SJSA1 (cell line): ENCODE data around the gene DAPK3. TPM values are rescaled to one million over a fixed set of nuclear protein-coding genes. Genes with fewer than 3 reads are reported as not detected.
"Not testable (repeated sequence)": the region's sequence is repeated elsewhere in the genome, so short reads cannot be mapped to it uniquely, and the experiment has no call there.

Source experiments
- DNase-seq, 2 experiments: peaks; one replicate each; pipeline ENCODE4 v3.0.0-alpha.2; 2015 to 2020; ENCODE audit warnings: low spot score in 2 of 2, low read depth in 1 of 2
- H3K27ac ChIP-seq: fragments of 250-450 bp; sonication (Bioruptor Pico); 2 replicates; pipeline ENCODE4 v1.5.1; 2020; ENCODE audit warnings: mild to moderate bottlenecking, moderate library complexity
- H3K27me3 ChIP-seq: fragments of 250-450 bp; sonication (Bioruptor Pico); replicated peaks from 2 replicates; pipeline ENCODE4 v1.5.1; 2020; ENCODE audit warnings: mild to moderate bottlenecking, moderate library complexity
- H3K36me3 ChIP-seq: fragments of 250-450 bp; sonication (Bioruptor Pico); 2 replicates; pipeline ENCODE4 v1.5.1; 2020; ENCODE audit warnings: mild to moderate bottlenecking
- H3K4me1 ChIP-seq: fragments of 250-450 bp; sonication (Bioruptor Pico); replicated peaks from 2 replicates; pipeline ENCODE4 v1.6.1; 2021; ENCODE audit warnings: mild to moderate bottlenecking
- H3K4me3 ChIP-seq: fragments of 250-450 bp; sonication (Bioruptor Pico); 2 replicates; pipeline ENCODE4 v1.5.1; 2020; ENCODE audit warnings: mild to moderate bottlenecking
- H3K9me3 ChIP-seq: fragments of 250-450 bp; sonication (Bioruptor Pico); replicated peaks from 2 replicates; pipeline ENCODE4 v1.5.1; 2020; ENCODE audit warnings: mild to moderate bottlenecking
- total RNA-seq: library from RNA; depleted of rRNA; stranded (reverse); fragments of >200 nt; shearing (Covaris generic); gene quantifications from 2 replicates; pipeline ENCODE4 v1.2.3, GENCODE V29; 2014

Gene DAPK3
- total RNA-seq, 1 experiment from 2014 or later = 202 TPM

DNA sequence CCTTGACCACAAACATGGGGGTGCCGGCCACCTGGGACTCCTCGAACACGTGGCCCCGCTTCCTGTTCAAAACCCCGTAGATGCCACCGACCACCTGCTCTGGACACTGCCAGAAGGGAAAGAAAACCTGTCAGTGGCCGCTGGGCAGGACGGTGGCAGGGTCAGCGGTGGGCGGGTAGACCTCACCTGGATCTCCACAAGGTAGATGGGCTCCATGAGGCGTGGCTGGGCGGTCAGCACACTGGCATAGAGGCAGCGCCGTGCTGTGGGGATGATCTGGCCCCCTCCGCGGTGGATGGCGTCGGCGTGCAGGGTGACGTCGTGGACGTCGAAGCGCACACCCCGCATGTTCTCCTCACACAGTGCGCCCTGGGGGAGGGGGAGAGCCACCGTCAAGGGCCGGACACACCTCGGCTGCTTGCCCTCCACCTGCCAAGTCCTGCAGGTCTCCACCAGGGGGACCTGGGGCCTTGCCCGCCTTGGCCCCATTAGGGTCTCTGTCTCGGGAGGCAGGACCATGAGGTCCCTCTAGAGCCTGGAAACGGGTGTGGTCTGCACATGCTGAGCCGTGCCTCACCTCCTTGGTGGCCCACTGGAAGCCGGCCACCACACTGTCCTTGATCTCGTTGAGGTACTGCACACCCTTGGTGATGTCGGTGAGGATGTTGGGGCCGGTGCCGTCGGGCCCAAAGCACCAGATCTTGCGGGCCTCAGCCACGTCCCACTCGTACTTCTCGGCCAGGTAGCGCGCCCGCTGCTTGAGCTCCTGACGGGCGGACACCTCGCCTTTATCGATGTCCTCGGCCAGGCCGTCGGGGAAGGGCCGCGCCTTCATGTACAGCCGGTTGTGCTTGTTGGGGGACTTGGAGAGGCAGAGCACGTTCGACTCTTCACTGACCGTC lies 6.6 kb upstream of the DAPK3 start:
- Histone ChIP-seq H3K27me3 (no peaks in the 10 kb centered on the region), H3K9me3 (no peaks in the 10 kb centered on the region), H3K27ac (no peak overlapping the region), H3K4me3 (no peak overlapping the region), H3K36me3 (peaks cover 78% of the 10 kb centered on the region), H3K4me1 (no peaks in the 10 kb centered on the region; the same call in 1 of the 2 replicates)
- DNase-seq = no peak

- H3K9me3 ChIP-seq = no peaks in the 10 kb centered on the region
- no peaks in the 10 kb centered on the region for H3K27me3 ChIP-seq
- H3K27ac ChIP-seq = no peak overlapping the region
- H3K4me1 ChIP-seq = no peaks in the 10 kb centered on the region
- no peak for DNase-seq
- peaks cover 74% of the 10 kb centered on the region for H3K36me3 ChIP-seq
- H3K4me3 ChIP-seq = no peak overlapping the region
These were observed 5.8 kb upstream of the DAPK3 start for GRCh38 chr19:3976495-3977241.

- no peak overlapping the region for H3K27ac ChIP-seq
- H3K27me3 ChIP-seq = no peaks in the 10 kb centered on the region
- peaks cover 67% of the 10 kb centered on the region for H3K36me3 ChIP-seq
- H3K4me1 ChIP-seq = no peaks in the 10 kb centered on the region
- no peak overlapping the region for H3K4me3 ChIP-seq
- no peak for DNase-seq
- H3K9me3 ChIP-seq = peaks cover 2% of the 10 kb centered on the region; the same call in 1 of the 2 replicates
These were observed 4.8 kb upstream of the DAPK3 start for GRCh38 chr19:3975637-3976087.

DNA sequence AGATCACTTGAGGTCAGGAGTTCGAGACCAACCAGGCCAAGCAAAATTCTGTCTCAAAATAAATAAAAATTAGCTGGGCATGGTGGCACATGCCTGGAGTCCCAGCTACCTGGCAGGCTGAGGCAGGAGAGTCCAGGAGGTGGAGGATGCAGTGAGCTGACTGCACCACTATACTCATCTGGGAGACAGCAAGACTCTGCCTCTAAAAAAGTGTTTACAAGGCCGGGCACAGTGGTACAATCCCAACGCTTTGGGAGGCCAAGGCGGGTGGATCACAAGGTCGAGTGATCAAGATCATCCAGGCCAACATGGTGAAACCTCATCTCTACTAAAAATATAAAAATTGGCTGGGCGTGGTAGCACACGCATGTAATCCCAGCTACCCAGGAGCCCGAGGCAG lies 4.2 kb upstream of the DAPK3 start:
- Histone ChIP-seq H3K4me1 (no peaks in the 10 kb centered on the region), H3K4me3 (no peak overlapping the region), H3K27me3 (no peaks in the 10 kb centered on the region), H3K36me3 (peaks cover 65% of the 10 kb centered on the region), H3K9me3 (peaks cover 3% of the 10 kb centered on the region; the same call in 1 of the 2 replicates), H3K27ac (no peak overlapping the region)
- DNase-seq = no peak

DNA sequence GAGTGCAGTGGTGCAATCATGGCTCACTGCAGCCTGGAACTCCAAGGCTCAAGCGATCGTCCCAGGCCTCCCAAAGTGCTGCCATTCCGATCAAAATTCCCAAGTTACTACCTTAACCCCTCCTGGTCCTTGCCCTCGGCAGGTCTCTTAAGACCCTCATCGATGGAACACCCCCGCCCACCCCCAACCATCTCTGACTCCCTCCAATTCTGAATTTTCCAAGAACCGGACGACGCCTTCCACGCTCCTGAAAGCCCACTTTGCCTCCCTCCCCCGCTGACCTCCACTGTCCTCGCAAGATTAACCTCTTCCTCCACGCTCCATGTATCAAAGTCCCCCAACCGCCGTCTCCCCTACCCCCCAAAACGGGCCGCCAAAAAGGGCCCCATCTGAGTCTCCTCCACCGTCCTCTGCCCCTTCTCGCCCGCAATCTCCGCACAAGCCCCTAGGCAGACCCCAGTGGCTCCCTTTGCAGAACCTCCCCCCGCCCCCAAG lies 539 bp downstream of the DAPK3 start:
- H3K27ac ChIP-seq = peak overlapping the region; percentile 78
- H3K27me3 ChIP-seq = no peaks in the 10 kb centered on the region
- peak overlapping the region; percentile 92 for H3K4me3 ChIP-seq
- peaks cover 31% of the 10 kb centered on the region for H3K4me1 ChIP-seq
- no peak for DNase-seq
- H3K9me3 ChIP-seq = peaks cover 3% of the 10 kb centered on the region; the same call in 1 of the 2 replicates
- H3K36me3 ChIP-seq = peaks cover 58% of the 10 kb centered on the region

DNA sequence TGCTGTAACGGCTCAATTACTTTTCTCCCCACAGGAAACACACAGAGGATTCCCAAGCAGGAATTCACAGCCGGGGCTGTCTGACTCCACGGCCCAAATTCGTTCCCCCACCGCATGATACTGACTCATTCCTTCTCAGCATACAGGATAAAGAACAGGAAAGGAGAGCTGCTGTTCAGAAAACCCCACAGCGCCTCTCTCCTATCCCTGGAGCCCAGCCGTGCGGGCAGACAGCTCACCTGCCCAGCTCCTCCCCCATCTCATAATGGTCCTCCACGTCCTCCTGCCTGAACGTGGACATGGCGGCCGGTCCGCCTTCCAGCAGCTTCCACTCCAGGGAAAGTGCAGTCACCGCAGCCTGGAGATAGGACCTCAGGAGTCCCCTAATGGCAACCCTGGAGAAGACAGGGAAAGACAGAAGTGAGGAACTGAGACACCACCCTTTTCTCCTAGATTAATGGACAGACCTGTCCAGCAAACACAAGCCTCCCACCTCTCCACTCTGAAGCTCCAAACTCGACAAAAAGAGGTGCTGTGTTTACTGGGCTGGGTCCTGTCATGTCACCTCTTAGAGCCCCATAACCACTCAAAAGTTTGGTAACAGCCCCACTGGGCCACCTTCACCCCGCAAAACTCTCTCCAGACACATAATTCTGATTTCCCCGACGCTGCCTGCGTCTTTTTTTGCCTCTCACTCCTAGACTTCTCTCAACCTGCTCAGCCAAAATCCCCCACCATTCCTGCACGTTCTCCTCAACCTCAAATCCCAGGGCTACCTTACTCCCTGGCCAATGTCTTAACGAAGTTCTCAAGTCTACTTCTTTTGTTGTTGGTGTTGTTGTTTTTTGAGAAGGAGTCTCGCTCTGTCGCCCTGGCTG lies 1.2 kb downstream of the DAPK3 start:
- peaks cover 3% of the 10 kb centered on the region; the same call in 1 of the 2 replicates for H3K9me3 ChIP-seq
- H3K36me3 ChIP-seq = peaks cover 62% of the 10 kb centered on the region
- H3K4me1 ChIP-seq = peaks cover 31% of the 10 kb centered on the region
- no peaks in the 10 kb centered on the region for H3K27me3 ChIP-seq
- DNase-seq = peak; percentile 82 to 85
- peak overlapping the region; percentile 78 for H3K27ac ChIP-seq
- H3K4me3 ChIP-seq = peak overlapping the region; percentile 92

DNA sequence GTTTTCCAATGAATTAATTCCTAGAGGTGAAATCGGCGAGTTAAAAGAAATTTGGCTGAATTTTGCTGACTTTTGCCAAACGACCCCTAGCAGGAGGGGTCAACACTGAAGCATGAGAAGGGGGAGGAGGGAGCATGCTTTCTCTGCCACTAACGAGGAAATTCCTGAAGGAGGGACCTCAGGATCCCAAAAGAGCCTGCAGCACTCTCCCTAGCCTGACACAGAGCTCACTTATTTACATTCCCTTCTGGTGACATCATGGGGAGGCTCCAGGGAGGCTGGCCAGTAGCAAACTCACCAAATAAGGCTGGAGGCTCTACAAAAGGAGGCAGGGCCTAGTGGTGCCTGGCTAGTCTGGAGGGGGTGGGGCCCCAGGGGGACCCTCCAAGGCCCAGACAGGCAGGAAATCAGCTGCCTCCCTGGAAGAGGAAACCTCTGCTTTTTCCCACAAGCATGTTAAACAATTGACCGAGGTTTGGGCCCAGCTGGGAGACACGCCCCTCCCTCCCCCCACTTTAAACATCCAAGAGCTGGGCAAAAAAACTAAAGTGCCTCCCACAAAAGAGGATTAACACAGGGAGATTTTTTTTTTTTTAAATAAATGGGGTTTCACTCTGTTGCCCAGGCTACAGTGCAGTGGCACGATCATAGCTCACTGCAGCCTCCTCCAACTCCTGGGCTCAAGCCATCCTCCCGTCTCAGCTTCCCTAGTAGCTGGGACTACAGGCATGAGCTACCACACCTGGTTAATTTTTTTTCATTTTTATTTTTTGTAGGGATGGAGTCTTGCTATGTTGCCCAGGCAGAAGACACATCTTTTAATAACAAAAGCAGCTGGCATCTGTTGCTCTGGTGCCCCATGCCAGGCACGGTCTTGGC lies 2.1 kb downstream of the DAPK3 start:
- peak; percentile 99 to 100 for DNase-seq
- peaks cover 31% of the 10 kb centered on the region for H3K4me1 ChIP-seq
- H3K36me3 ChIP-seq = peaks cover 68% of the 10 kb centered on the region
- no peaks in the 10 kb centered on the region for H3K27me3 ChIP-seq
- H3K9me3 ChIP-seq = peaks cover 3% of the 10 kb centered on the region; the same call in 1 of the 2 replicates
- H3K27ac ChIP-seq = peak overlapping the region; percentile 78
- H3K4me3 ChIP-seq = peak overlapping the region; percentile 92

- H3K36me3 ChIP-seq = peaks cover 76% of the 10 kb centered on the region
- H3K4me3 ChIP-seq, DNase-seq, H3K27me3 ChIP-seq, H3K9me3 ChIP-seq: not testable (repeated sequence)
- peak overlapping the region; percentile 67 for H3K27ac ChIP-seq
- peaks cover 31% of the 10 kb centered on the region for H3K4me1 ChIP-seq
These were observed 2.9 kb downstream of the DAPK3 start for GRCh38 chr19:3967983-3968382.

DNA sequence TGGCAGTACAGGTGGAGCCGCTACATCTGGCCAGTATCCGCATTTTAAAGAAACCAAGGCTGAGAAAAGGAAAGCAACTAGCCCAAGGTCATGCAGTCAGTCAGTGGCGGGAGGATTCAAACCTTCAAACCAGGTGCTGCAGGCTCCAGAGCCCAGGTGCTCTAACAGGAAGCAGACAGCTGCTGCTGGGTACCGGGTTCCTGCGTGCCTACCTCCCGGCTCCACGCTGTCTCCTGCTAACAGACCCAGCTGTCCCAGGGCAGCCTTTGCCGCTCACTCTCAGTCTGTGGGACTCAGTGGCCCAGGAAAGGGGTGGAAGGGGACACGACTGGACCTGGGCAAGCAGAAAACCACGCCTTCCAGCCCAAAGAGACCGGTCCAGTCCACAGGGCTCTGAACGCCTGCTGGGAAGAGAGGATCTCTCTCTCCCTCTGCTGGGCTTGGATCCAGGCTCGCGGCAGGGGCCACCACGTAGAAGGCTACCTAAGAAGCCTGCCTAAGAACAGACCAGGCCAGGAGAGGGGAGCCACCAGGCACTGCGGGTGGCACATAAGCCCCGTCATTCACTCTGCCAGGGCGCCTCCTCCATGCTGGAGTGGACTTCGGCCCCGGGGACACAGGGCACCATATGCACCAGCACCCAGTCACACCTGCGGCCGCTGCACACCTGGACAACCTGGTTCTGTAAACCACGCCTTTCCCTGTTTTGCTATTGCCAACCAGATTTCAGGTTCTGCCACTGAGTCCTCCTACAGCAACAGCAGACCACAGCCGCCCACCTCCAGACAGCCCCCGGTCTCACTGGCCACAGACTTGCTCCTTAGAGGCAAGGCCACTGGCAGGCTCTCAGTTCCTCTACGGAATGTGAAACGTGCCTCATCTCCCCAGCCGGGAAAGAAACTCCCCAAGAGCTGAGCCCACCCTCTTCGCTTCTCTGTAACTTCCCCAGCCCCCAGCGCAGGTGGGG lies 4.6 kb downstream of the DAPK3 start:
- DNase-seq = no peak
- peaks cover 84% of the 10 kb centered on the region for H3K36me3 ChIP-seq
- no peak overlapping the region for H3K27ac ChIP-seq
- H3K4me3 ChIP-seq = no peak overlapping the region
- H3K27me3 ChIP-seq = no peaks in the 10 kb centered on the region
- peaks cover 3% of the 10 kb centered on the region; the same call in 1 of the 2 replicates for H3K9me3 ChIP-seq
- H3K4me1 ChIP-seq = peaks cover 31% of the 10 kb centered on the region

- no peak overlapping the region for H3K27ac ChIP-seq
- peaks cover 90% of the 10 kb centered on the region for H3K36me3 ChIP-seq
- H3K4me1 ChIP-seq = peaks cover 27% of the 10 kb centered on the region
- no peaks in the 10 kb centered on the region for H3K27me3 ChIP-seq
- DNase-seq = no peak
- H3K4me3 ChIP-seq = no peak overlapping the region
- H3K9me3 ChIP-seq = no peaks in the 10 kb centered on the region
These were observed 6.4 kb downstream of the DAPK3 start for GRCh38 chr19:3964256-3965194.
